Activated CD8-positive, alpha-beta memory T cell treated with anti-CD3 and anti-CD28 coated beads, Interleukin-2, amount 10 ng/mL, durations not matched to agents 7 days and 5 days (primary cell): ENCODE measurements around the gene SAMD13. TPM values are rescaled to one million over a fixed set of nuclear protein-coding genes. Genes with fewer than 3 reads are reported as not detected.

Experiments used
- ATAC-seq: fragments of 150-1000 bp; cut with Tn5 transposase; one replicate; pipeline ENCODE4 v1.10.0; 2021; ENCODE audit warnings: moderate library complexity
- CTCF ChIA-PET: fragments of 350-600 bp; sonication (Branson Sonifier 250); formaldehyde crosslinking; loops from one replicate; lab custom pipeline; 2021; ENCODE audit warnings: antibody characterized with exemption; lab: Charles Lee
- DNase-seq: peaks from one replicate; pipeline ENCODE4 v3.0.0-alpha.2; 2020
- H3K27ac Mint-ChIP-seq: one replicate; pipeline ENCODE4 v1.8.0; 2021; ENCODE audit warnings: mild to moderate bottlenecking, mixed read lengths
- H3K27me3 Mint-ChIP-seq: one replicate; pipeline ENCODE4 v1.8.0; 2021; ENCODE audit warnings: mixed read lengths
- H3K36me3 Mint-ChIP-seq: one replicate; pipeline ENCODE4 v1.8.0; 2021; ENCODE audit warnings: mild to moderate bottlenecking, mixed read lengths
- H3K4me1 Mint-ChIP-seq: one replicate; pipeline ENCODE4 v1.8.0; 2021; ENCODE audit warnings: mixed read lengths
- H3K4me3 Mint-ChIP-seq: one replicate; pipeline ENCODE4 v1.8.0; 2021; ENCODE audit warnings: mild to moderate bottlenecking, moderate library complexity, mixed read lengths
- H3K9me3 Mint-ChIP-seq: one replicate; pipeline ENCODE4 v1.8.0; 2022; ENCODE audit warnings: low read depth, mixed read lengths
- total RNA-seq, 2 experiments: library from RNA; stranded (reverse); gene quantifications; one replicate each; pipeline ENCODE4 v1.2.3, GENCODE V29; 2021

The SAMD13 gene
- total RNA-seq, 2 experiments from 2014 or later: 0.73 to 0.82 TPM

GRCh38 chr1:84374991-84375696, 73.6 kb downstream of the SAMD13 start:
- CTCF ChIA-PET: interaction anchor here (1.3 kb wide), 1 partner anchor 17 kb away, joined by 3 read pairs; no protein-coding TSS in a partner anchor
- H3K27me3 Mint-ChIP-seq: no peaks in the 10 kb centered on the region

GRCh38 chr1:84376000-84376910, 74.7 kb downstream of the SAMD13 start:
- no peak for ATAC-seq
- no peaks in the 10 kb centered on the region for H3K9me3 Mint-ChIP-seq
- no peaks in the 10 kb centered on the region for H3K36me3 Mint-ChIP-seq
- H3K27ac Mint-ChIP-seq: no peak overlapping the region
- H3K27me3 Mint-ChIP-seq: no peaks in the 10 kb centered on the region
- no peaks in the 10 kb centered on the region for H3K4me1 Mint-ChIP-seq
- H3K4me3 Mint-ChIP-seq: no peak overlapping the region
- CTCF ChIA-PET: no interaction called here
- DNase-seq: no peak

More at GRCh38 chr1:84374991-84375696, 73.6 kb downstream of the SAMD13 start:
- Mint-ChIP-seq H3K9me3 (no peaks in the 10 kb centered on the region), H3K4me1 (no peaks in the 10 kb centered on the region), H3K27ac (no peak overlapping the region), H3K4me3 (no peak overlapping the region), H3K36me3 (no peaks in the 10 kb centered on the region)
- no peak for DNase-seq
- no peak for ATAC-seq

DNA sequence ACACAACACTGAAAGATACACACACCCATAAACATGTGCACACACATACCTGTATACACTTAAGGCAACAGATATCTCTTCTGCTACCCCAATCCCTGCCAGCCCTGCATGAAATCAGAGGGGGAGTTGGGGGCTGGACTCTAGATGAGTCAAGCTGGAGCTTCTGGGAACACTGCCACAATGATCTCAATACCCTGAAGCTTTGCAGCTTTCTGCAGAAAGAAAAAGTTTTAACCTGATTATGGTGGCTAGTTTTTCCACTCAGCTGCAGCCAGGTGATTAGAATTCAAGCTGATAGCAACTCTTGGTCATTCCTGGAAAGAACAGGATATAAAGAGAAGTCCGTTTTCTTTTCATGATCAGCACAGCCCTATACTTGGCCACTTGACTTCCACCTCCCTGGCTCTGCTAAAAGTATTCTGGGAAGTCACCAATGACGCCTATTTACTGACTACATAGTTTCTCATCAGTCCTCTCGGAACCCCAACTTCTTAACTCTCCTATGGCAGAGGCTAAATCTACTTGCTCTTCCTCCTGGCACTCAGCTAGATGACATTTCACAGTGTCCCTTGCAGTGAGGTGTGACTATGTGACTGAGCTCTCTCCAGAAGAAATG, 76.1 kb downstream of the SAMD13 start:
- H3K36me3 Mint-ChIP-seq: no peaks in the 10 kb centered on the region
- H3K27ac Mint-ChIP-seq: no peak overlapping the region
- ATAC-seq (no peak), DNase-seq (no peak)
- peaks cover 2% of the 10 kb centered on the region for H3K27me3 Mint-ChIP-seq
- CTCF ChIA-PET: no interaction called here
- no peaks in the 10 kb centered on the region for H3K9me3 Mint-ChIP-seq
- no peak overlapping the region for H3K4me3 Mint-ChIP-seq
- no peaks in the 10 kb centered on the region for H3K4me1 Mint-ChIP-seq

DNA sequence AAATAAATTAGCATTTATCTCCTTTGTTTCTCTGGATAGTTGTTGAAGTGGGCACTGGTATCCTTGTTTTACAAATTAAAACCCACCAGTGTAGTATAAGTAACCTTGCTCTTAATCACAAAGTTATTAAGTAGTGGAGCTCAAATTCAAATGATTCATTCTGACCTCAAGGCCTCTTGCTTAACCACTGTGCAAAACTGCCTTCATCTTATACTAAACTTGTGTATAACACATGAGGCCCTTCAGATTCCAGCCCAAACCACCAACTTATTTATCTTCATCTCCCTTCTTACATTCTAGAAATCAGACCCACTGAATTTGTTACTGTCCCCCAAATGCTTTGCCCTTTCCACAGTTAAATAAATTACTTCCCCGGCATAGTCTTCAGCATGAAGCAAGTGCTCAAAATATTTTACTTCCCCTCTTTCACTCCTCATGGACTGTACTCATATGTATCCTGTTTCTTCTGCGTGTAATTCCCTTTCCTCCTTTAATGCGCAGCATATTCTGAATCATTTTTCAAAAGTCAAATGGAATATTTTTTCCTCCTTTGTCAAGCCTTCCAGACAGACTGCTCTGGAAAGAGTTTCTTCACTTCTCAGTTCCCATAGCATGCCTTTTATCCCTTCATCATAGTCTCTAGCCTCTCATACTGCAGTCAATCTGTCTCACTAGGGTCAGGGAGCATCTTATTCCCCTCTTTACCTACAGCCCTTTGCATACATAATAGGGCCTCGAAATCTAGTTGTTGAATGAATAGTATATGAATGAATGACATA, 77.8 kb downstream of the SAMD13 start:
- ATAC-seq: no peak
- no peak for DNase-seq
- Mint-ChIP-seq H3K27ac (no peak overlapping the region), H3K36me3 (no peaks in the 10 kb centered on the region), H3K9me3 (no peaks in the 10 kb centered on the region), H3K27me3 (peaks cover 4% of the 10 kb centered on the region), H3K4me1 (no peaks in the 10 kb centered on the region), H3K4me3 (no peak overlapping the region)
- CTCF ChIA-PET: interaction anchor here (0.6 to 2.2 kb wide), 3 partner anchors 11 to 104 kb away, joined by 3 to 5 read pairs (median 3); no protein-coding TSS in a partner anchor

GRCh38 chr1:84379917-84380180, 78.3 kb downstream of the SAMD13 start:
- CTCF ChIA-PET: interaction anchor here (2.2 kb wide), 1 partner anchor 11 kb away, joined by 5 read pairs; no protein-coding TSS in a partner anchor
- H3K27me3 Mint-ChIP-seq: peaks cover 4% of the 10 kb centered on the region
- DNase-seq: no peak
- no peaks in the 10 kb centered on the region for H3K9me3 Mint-ChIP-seq
- no peak overlapping the region for H3K27ac Mint-ChIP-seq
- no peaks in the 10 kb centered on the region for H3K4me1 Mint-ChIP-seq
- ATAC-seq: no peak
- H3K4me3 Mint-ChIP-seq: no peak overlapping the region
- H3K36me3 Mint-ChIP-seq: no peaks in the 10 kb centered on the region

GRCh38 chr1:84382127-84382526, 80.6 kb downstream of the SAMD13 start:
- H3K36me3 Mint-ChIP-seq: no peaks in the 10 kb centered on the region
- no peaks in the 10 kb centered on the region for H3K9me3 Mint-ChIP-seq
- H3K4me1 Mint-ChIP-seq: no peaks in the 10 kb centered on the region
- ATAC-seq (no peak), DNase-seq (no peak)
- H3K27me3 Mint-ChIP-seq: peaks cover 4% of the 10 kb centered on the region
- CTCF ChIA-PET: no interaction called here
- no peak overlapping the region for H3K27ac Mint-ChIP-seq
- H3K4me3 Mint-ChIP-seq: no peak overlapping the region

DNA sequence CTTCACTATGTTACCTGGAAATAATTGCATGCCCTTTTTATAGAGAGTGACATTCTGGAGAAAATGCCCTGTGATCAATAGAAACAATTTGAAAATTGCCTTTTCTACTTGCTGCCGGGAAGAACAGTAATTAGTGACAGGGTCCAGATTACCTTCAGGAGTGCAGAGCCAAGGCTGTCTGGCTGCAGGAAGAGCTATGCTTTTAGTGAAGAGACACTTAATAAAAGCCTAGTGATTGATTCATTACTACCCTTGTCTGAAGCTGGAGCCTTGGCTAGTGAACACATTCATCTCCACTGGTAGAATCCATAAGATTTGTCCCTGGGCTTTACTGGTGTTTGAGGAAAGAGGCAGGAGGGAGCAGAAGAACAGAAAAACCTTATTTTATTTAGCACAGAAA, 83.8 kb downstream of the SAMD13 start:
- Mint-ChIP-seq H3K36me3 (no peaks in the 10 kb centered on the region), H3K4me3 (no peak overlapping the region), H3K4me1 (no peaks in the 10 kb centered on the region), H3K27me3 (peaks cover 4% of the 10 kb centered on the region), H3K9me3 (no peaks in the 10 kb centered on the region), H3K27ac (no peak overlapping the region)
- CTCF ChIA-PET: no interaction called here
- DNase-seq (no peak), ATAC-seq (no peak)

- H3K4me1 Mint-ChIP-seq: no peaks in the 10 kb centered on the region
- H3K27ac Mint-ChIP-seq: no peak overlapping the region
- H3K9me3 Mint-ChIP-seq: no peaks in the 10 kb centered on the region
- ATAC-seq (no peak), DNase-seq (no peak)
- no peaks in the 10 kb centered on the region for H3K36me3 Mint-ChIP-seq
- H3K27me3 Mint-ChIP-seq: peaks cover 4% of the 10 kb centered on the region
- no peak overlapping the region for H3K4me3 Mint-ChIP-seq
- CTCF ChIA-PET: no interaction called here
Measured at GRCh38 chr1:84386716-84387479, 85.4 kb downstream of the SAMD13 start.

DNA sequence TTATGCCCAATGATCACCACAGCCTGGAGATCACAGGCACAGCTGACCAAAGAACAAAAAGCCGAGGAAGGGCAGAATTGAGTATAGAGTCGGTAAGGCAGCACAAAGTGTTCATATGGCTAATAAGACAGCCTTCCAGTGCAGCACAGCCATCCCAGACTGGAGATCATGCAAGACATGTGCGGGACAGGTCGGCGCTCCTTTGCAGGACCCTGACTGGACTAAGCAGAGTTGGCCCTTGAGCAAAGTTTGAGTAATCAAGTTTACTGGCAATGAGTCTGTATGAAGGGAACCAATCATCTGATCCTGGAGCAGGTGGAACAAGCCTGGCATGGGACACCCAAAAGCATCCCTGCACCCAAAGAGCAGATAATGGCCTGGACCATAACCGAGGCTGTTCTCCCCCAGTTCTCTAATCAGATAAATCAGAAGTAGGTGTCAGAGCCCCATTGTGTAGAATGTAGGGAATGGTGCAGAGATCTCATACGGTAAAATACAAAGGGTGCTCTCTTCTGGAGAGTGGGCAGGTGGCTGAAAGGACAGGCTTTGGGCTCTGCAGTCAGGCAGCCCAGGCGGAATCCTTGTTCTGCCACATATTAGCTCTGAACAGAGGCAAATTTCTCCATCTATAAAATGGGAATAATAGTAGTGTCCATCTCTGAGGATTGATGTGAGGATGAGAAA, 86.1 kb downstream of the SAMD13 start:
- Mint-ChIP-seq H3K4me1 (no peaks in the 10 kb centered on the region), H3K9me3 (no peaks in the 10 kb centered on the region), H3K27me3 (peaks cover 2% of the 10 kb centered on the region), H3K4me3 (no peak overlapping the region), H3K36me3 (no peaks in the 10 kb centered on the region), H3K27ac (no peak overlapping the region)
- no peak for ATAC-seq
- CTCF ChIA-PET: no interaction called here
- DNase-seq: no peak

GRCh38 chr1:84390226-84390625, 88.7 kb downstream of the SAMD13 start:
- ATAC-seq: no peak
- Mint-ChIP-seq H3K4me3 (no peak overlapping the region), H3K4me1 (no peaks in the 10 kb centered on the region), H3K36me3 (no peaks in the 10 kb centered on the region), H3K27ac (no peak overlapping the region), H3K27me3 (peaks cover 2% of the 10 kb centered on the region), H3K9me3 (no peaks in the 10 kb centered on the region)
- CTCF ChIA-PET: interaction anchor here (1.0 to 1.9 kb wide), 2 partner anchors 11 to 12 kb away, joined by 3 to 5 read pairs; no protein-coding TSS in a partner anchor
- DNase-seq: no peak

GRCh38 chr1:84398175-84399155, 97.0 kb downstream of the SAMD13 start, which contains the start of gene DNASE2B:
DNASE2B (plus strand) TSS chr1:84398484; CDS start chr1:84398565, 81 bp downstream.
- CTCF ChIA-PET: no interaction called here
- Mint-ChIP-seq H3K4me3 (no peak within 1 kb of the TSS), H3K36me3 (no peaks in the 10 kb centered on the region), H3K27ac (no peak within 1 kb of the TSS), H3K9me3 (no peaks in the 10 kb centered on the region), H3K27me3 (peaks cover 2% of the 10 kb centered on the region), H3K4me1 (no peaks in the 10 kb centered on the region)
- DNase-seq (no peak), ATAC-seq (no peak)
